Activated CD8-positive, alpha-beta T cell treated with anti-CD3 and anti-CD28 coated beads, Interleukin-2, amount 10 ng/mL, durations not matched to agents 7 days and 5 days (primary cell): Measurements from ENCODE around the gene TET3. TPM values are rescaled to one million over a fixed set of nuclear protein-coding genes. Genes with fewer than 3 reads are reported as not detected.

ENCODE experiments used
- ATAC-seq: fragments of 150-1000 bp; cut with Tn5 transposase; one replicate; pipeline ENCODE4 v1.10.0; 2021; ENCODE audit warnings: moderate library complexity
- CTCF ChIA-PET: fragments of 350-600 bp; sonication (Branson Sonifier 250); formaldehyde crosslinking; loops from one replicate; lab custom pipeline; 2021; ENCODE audit warnings: antibody characterized with exemption; lab: Charles Lee
- POLR2A ChIA-PET: fragments of 350-600 bp; sonication (Branson Sonifier 250); formaldehyde crosslinking; loops from one replicate; lab custom pipeline; 2021; ENCODE audit warnings: antibody characterized with exemption; lab: Charles Lee
- DNase-seq: peaks from one replicate; pipeline ENCODE4 v3.0.0-alpha.2; 2020
- H3K27ac Mint-ChIP-seq: one replicate; pipeline ENCODE4 v1.8.0; 2021; ENCODE audit warnings: mild to moderate bottlenecking, mixed read lengths
- H3K27me3 Mint-ChIP-seq: one replicate; pipeline ENCODE4 v1.8.0; 2021; ENCODE audit warnings: low read depth, mixed read lengths
- H3K36me3 Mint-ChIP-seq: one replicate; pipeline ENCODE4 v1.8.0; 2021; ENCODE audit warnings: low read depth, mixed read lengths
- H3K4me1 Mint-ChIP-seq: one replicate; pipeline ENCODE4 v1.8.0; 2021; ENCODE audit warnings: low read depth, mixed read lengths
- H3K4me3 Mint-ChIP-seq: one replicate; pipeline ENCODE4 v1.8.0; 2021; ENCODE audit warnings: mild to moderate bottlenecking, mixed read lengths
- H3K9me3 Mint-ChIP-seq: one replicate; pipeline ENCODE4 v1.8.0; 2022; ENCODE audit warnings: mixed read lengths; ENCODE audit not compliant: insufficient read depth
- total RNA-seq, 2 experiments: library from RNA; stranded (reverse); gene quantifications; one replicate each; pipeline ENCODE4 v1.2.3, GENCODE V29; 2021

TET3 gene
- total RNA-seq, 2 experiments from 2014 or later: 20.4 to 20.9 TPM

- CTCF ChIA-PET: interaction anchor here (0.7 to 1.2 kb wide), 2 partner anchors 66 to 232 kb away, joined by 3 read pairs; partner anchors contain the start of gene MOB1A
- DNase-seq: no peak
- POLR2A ChIA-PET: no interaction called here
- Mint-ChIP-seq H3K36me3 (peaks cover 67% of the 10 kb centered on the region), H3K9me3 (no peaks in the 10 kb centered on the region), H3K4me1 (peaks cover 36% of the 10 kb centered on the region), H3K4me3 (no peak overlapping the region), H3K27me3 (no peaks in the 10 kb centered on the region), H3K27ac (no peak overlapping the region)
- ATAC-seq: no peak
These were observed 38.0 kb upstream of the TET3 start for GRCh38 chr2:73946666-73947065.

- Mint-ChIP-seq H3K27ac (no peak overlapping the region), H3K4me1 (peaks cover 42% of the 10 kb centered on the region)
- CTCF ChIA-PET: interaction anchor here (0.7 kb wide), 1 partner anchor 65 kb away, joined by 3 read pairs; no protein-coding TSS in a partner anchor
These were observed 37.2 kb upstream of the TET3 start for GRCh38 chr2:73947412-73948018.

GRCh38 chr2:73949802-73950201 lies 34.9 kb upstream of the TET3 start:
- POLR2A ChIA-PET: interaction anchor here (1.4 kb wide), 1 partner anchor 22 kb away, joined by 6 read pairs; no protein-coding TSS in a partner anchor
- Mint-ChIP-seq H3K27me3 (no peaks in the 10 kb centered on the region), H3K9me3 (no peaks in the 10 kb centered on the region), H3K36me3 (peaks cover 72% of the 10 kb centered on the region), H3K4me1 (peaks cover 40% of the 10 kb centered on the region), H3K27ac (no peak overlapping the region), H3K4me3 (no peak overlapping the region)
- ATAC-seq (no peak), DNase-seq (no peak)
- CTCF ChIA-PET: interaction anchor here (1.3 to 1.9 kb wide), 2 partner anchors 11 to 24 kb away, joined by 3 to 6 read pairs; no protein-coding TSS in a partner anchor

More at GRCh38 chr2:73947412-73948018, 37.2 kb upstream of the TET3 start:
- Mint-ChIP-seq H3K36me3 (peaks cover 74% of the 10 kb centered on the region), H3K4me3 (no peak overlapping the region), H3K9me3 (no peaks in the 10 kb centered on the region), H3K27me3 (no peaks in the 10 kb centered on the region)
- ATAC-seq (no peak), DNase-seq (no peak)
- POLR2A ChIA-PET: interaction anchor here (1.0 kb wide), 1 partner anchor 178 kb away, joined by 3 read pairs; no protein-coding TSS in a partner anchor

- Mint-ChIP-seq H3K4me1 (peaks cover 41% of the 10 kb centered on the region), H3K27me3 (no peaks in the 10 kb centered on the region), H3K9me3 (no peaks in the 10 kb centered on the region), H3K27ac (peak overlapping the region; percentile 68), H3K36me3 (peaks cover 67% of the 10 kb centered on the region), H3K4me3 (no peak overlapping the region)
- ChIA-PET POLR2A (interaction anchor here (1.4 kb wide), 1 partner anchor 26 kb away, joined by 3 read pairs; no protein-coding TSS in a partner anchor), CTCF (interaction anchor here (1.2 kb wide), 1 partner anchor 15 kb away, joined by 3 read pairs; no protein-coding TSS in a partner anchor)
- ATAC-seq (no peak), DNase-seq (no peak)
These were observed 31.9 kb upstream of the TET3 start for GRCh38 chr2:73952499-73953446.

- no peak for ATAC-seq
- ChIA-PET POLR2A (no interaction called here), CTCF (interaction anchor here (1.1 kb wide), 1 partner anchor 30 kb away, joined by 3 read pairs; no protein-coding TSS in a partner anchor)
- Mint-ChIP-seq H3K36me3 (peaks cover 68% of the 10 kb centered on the region), H3K27me3 (no peaks in the 10 kb centered on the region), H3K4me1 (peaks cover 28% of the 10 kb centered on the region), H3K4me3 (no peak overlapping the region), H3K27ac (peak overlapping the region; percentile 30), H3K9me3 (no peaks in the 10 kb centered on the region)
- no peak for DNase-seq
These were observed 28.4 kb upstream of the TET3 start for GRCh38 chr2:73956218-73956865.

- ChIA-PET CTCF (no interaction called here), POLR2A (no interaction called here)
- Mint-ChIP-seq H3K27me3 (no peaks in the 10 kb centered on the region), H3K4me3 (no peak overlapping the region), H3K4me1 (peaks cover 25% of the 10 kb centered on the region), H3K27ac (peak overlapping the region; percentile 23), H3K9me3 (no peaks in the 10 kb centered on the region), H3K36me3 (peaks cover 44% of the 10 kb centered on the region)
- no peak for ATAC-seq
- DNase-seq: no peak
These were observed 23.4 kb upstream of the TET3 start for GRCh38 chr2:73961274-73961673.

- Mint-ChIP-seq H3K9me3 (no peaks in the 10 kb centered on the region), H3K27me3 (no peaks in the 10 kb centered on the region), H3K27ac (no peak overlapping the region), H3K4me1 (peaks cover 24% of the 10 kb centered on the region), H3K36me3 (peaks cover 37% of the 10 kb centered on the region), H3K4me3 (no peak overlapping the region)
- POLR2A ChIA-PET: interaction anchor here (0.7 kb wide), 1 partner anchor 158 kb away, joined by 3 read pairs; no protein-coding TSS in a partner anchor
- ATAC-seq (no peak), DNase-seq (no peak)
- CTCF ChIA-PET: no interaction called here
These were observed 22.7 kb upstream of the TET3 start for GRCh38 chr2:73961823-73962615.

GRCh38 chr2:73962798-73963197 lies 21.9 kb upstream of the TET3 start:
- no peak overlapping the region for H3K4me3 Mint-ChIP-seq
- no peaks in the 10 kb centered on the region for H3K27me3 Mint-ChIP-seq
- H3K9me3 Mint-ChIP-seq: no peaks in the 10 kb centered on the region
- no peak for DNase-seq
- ChIA-PET CTCF (interaction anchor here (1.2 to 1.7 kb wide), 3 partner anchors 33 to 134 kb away, joined by 3 to 4 read pairs (median 4); partner anchors contain the start of gene STAMBP), POLR2A (interaction anchor here (0.7 kb wide), 2 partner anchors 158 to 215 kb away, joined by 3 read pairs; no protein-coding TSS in a partner anchor)
- H3K27ac Mint-ChIP-seq: no peak overlapping the region
- H3K4me1 Mint-ChIP-seq: peaks cover 22% of the 10 kb centered on the region
- H3K36me3 Mint-ChIP-seq: peaks cover 33% of the 10 kb centered on the region
- ATAC-seq: no peak

GRCh38 chr2:73963385-73964120 lies 21.2 kb upstream of the TET3 start:
- Mint-ChIP-seq H3K4me1 (peaks cover 16% of the 10 kb centered on the region), H3K9me3 (no peaks in the 10 kb centered on the region), H3K4me3 (no peak overlapping the region), H3K36me3 (peaks cover 25% of the 10 kb centered on the region), H3K27ac (peak overlapping the region; percentile 4), H3K27me3 (no peaks in the 10 kb centered on the region)
- ATAC-seq: peak; percentile 27
- ChIA-PET CTCF (interaction anchor here (0.7 to 1.7 kb wide), 4 partner anchors 23 to 135 kb away, joined by 3 to 4 read pairs (median 4); partner anchors contain the start of gene STAMBP), POLR2A (interaction anchor here (0.7 to 1.0 kb wide), 2 partner anchors 13 to 215 kb away, joined by 3 read pairs; no protein-coding TSS in a partner anchor)
- DNase-seq: no peak

GRCh38 chr2:73964223-73964622 lies 20.5 kb upstream of the TET3 start:
- no peak for DNase-seq
- POLR2A ChIA-PET: interaction anchor here (1.0 kb wide), 1 partner anchor 13 kb away, joined by 3 read pairs; no protein-coding TSS in a partner anchor
- Mint-ChIP-seq H3K9me3 (no peaks in the 10 kb centered on the region), H3K4me3 (no peak overlapping the region), H3K36me3 (peaks cover 19% of the 10 kb centered on the region), H3K27me3 (no peaks in the 10 kb centered on the region), H3K27ac (no peak overlapping the region), H3K4me1 (peaks cover 16% of the 10 kb centered on the region)
- CTCF ChIA-PET: interaction anchor here (0.7 to 1.7 kb wide), 2 partner anchors 23 to 56 kb away, joined by 3 to 4 read pairs; no protein-coding TSS in a partner anchor
- no peak for ATAC-seq
